ENCODE results near the gene BAIAP2.

Gene BAIAP2

DNA sequence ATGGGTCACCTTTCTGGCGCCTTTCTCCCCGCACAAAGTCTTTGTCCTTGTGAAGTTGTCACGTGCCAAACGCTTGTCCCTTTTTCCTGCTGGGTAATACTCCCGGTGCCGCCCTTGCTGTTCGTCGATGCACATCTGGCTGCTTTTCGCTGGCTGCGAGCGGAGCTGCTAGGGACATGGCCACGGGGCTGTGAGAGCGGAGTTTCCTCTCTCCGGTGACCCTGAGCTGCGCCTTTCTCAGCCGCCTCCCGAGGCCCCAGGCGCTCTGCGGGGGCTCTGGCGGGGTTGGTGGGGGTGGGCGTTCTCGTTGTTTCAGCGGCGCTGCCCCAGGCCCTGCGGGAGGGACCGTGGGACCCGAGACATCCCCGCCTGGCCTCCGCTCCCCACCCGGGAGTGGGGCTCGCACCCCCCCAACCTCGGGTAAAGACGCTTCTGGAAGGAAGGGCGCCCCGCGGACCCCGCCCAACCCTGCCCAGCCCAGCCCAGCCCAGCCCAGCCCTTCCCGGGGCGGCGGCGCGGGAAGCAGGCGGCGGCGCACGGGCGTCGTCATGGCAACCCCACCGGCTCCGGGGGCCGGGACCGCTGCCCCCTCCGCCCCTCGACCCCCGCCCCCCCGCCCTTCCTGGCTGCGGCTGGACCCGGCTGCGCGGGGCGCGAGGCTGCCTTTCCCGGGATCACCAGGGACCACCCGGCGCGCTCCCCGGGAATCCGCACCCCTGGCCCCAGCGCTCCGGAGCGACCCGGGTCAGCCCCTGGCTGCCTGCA lies 31.1 kb upstream of the BAIAP2 start:
- H3K27ac ChIP-seq: no peak overlapping the region
- TF ChIP-seq, protein P1, sequence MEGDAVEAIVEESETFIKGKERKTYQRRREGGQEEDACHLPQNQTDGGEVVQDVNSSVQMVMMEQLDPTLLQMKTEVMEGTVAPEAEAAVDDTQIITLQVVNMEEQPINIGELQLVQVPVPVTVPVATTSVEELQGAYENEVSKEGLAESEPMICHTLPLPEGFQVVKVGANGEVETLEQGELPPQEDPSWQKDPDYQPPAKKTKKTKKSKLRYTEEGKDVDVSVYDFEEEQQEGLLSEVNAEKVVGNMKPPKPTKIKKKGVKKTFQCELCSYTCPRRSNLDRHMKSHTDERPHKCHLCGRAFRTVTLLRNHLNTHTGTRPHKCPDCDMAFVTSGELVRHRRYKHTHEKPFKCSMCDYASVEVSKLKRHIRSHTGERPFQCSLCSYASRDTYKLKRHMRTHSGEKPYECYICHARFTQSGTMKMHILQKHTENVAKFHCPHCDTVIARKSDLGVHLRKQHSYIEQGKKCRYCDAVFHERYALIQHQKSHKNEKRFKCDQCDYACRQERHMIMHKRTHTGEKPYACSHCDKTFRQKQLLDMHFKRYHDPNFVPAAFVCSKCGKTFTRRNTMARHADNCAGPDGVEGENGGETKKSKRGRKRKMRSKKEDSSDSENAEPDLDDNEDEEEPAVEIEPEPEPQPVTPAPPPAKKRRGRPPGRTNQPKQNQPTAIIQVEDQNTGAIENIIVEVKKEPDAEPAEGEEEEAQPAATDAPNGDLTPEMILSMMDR (conservative IDR thresholded peaks at IDR 0.05): no peak
- TF ChIP-seq ZFX (IDR thresholded peaks at IDR 0.05): no peak

DNA sequence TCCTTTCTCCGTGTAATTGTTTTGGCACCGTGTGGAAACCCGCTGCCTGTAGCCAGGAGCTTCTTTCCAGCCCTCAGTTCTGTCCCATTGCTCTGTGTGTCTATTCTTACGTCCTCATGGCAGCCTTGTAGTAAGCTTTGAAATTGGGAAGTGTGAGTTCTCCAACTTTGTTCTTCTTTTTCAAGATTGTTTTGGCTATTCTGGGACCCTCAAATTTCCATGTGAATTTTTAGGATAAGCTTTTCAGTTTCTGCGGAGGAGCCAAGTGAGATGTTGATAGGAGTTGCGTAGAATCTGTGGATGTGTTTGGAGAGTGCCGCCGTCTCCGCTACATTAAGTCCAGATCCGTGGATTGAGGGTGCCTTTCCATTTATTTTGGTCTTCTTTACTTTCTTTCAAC lies 28.1 kb upstream of the BAIAP2 start:
- no peak overlapping the region for H3K27ac ChIP-seq
- no peak for TF ChIP-seq ZFX (IDR thresholded peaks at IDR 0.05)
- TF ChIP-seq, protein P1 (conservative IDR thresholded peaks at IDR 0.05): no peak

DNA sequence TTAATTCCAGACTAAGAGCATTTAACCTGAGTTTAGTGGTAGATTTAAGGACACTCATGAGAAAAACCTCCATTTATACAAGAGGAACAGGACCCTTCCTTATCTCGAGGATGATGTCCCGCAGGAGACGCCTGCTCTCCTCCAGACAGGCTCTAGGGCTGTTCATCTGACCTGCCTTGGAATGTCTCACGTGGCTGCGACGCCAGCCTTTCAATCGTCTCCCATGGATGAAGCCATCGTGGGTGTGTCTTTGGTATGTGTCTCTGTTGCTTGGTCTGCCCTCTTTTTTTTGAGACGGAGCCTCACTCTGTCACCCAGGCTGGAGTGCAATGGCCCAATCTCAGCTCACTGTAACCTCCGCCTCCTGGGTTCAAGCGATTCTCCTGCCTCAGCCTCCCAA lies 26.8 kb upstream of the BAIAP2 start:
- no peak for TF ChIP-seq ZFX (IDR thresholded peaks at IDR 0.05)
- TF ChIP-seq, protein P1 (conservative IDR thresholded peaks at IDR 0.05): no peak
- H3K27ac ChIP-seq: no peak overlapping the region

- TF ChIP-seq ZFX (IDR thresholded peaks at IDR 0.05): no peak
- TF ChIP-seq, protein P1 (conservative IDR thresholded peaks at IDR 0.05): no peak
- no peak overlapping the region for H3K27ac ChIP-seq
These were observed 25.8 kb upstream of the BAIAP2 start for GRCh38 chr17:81009136-81009535.

- no peak for TF ChIP-seq ZFX (IDR thresholded peaks at IDR 0.05)
- TF ChIP-seq, protein P1 (conservative IDR thresholded peaks at IDR 0.05): no peak
- no peak overlapping the region for H3K27ac ChIP-seq
These were observed 24.0 kb upstream of the BAIAP2 start for GRCh38 chr17:81010935-81011334.

- no peak overlapping the region for H3K27ac ChIP-seq
- TF ChIP-seq, protein P1 (conservative IDR thresholded peaks at IDR 0.05): no peak
- no peak for TF ChIP-seq ZFX (IDR thresholded peaks at IDR 0.05)
These were observed 23.0 kb upstream of the BAIAP2 start for GRCh38 chr17:81011951-81012350.

DNA sequence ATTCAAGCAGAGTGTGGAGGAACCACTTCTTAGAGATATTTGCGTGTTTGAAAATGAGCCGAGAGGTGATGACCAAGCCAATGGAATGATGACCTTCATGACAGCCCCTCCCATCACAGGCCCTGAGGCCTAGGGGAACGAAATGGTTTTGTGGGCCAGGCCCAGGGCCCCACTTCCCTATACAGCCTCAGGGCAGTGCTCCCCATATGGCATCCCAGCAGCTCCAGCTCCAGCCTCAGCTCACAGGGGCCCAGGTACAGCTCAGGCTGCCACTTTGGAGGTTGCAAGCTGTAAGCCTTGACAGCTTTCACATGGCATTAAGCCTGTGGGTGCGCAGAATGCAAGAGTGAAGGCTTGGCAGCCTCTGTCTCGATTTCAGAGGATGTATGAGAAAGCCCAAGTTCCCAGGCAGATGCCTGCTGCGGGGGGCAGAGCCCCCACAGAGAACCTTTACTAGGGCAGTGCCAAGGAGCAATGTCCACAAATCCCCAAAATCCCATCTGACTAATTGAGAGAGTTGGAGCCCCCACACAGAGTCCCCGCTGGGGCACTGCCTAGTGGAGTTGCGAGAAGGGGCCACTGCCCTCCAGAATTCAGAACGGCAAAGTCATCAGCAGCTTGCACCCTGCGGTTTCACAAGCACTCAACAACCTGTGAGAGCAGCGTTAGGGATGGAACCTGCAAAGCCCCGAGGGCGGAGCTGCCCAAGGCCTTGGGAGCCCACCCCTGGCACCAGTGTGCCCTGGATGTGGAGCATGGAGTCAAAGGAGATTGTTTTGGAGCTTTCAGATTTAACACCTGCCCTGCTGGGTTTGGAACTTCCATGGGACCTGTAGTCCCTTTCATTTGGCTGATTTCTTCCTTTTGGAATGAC lies 22.1 kb upstream of the BAIAP2 start:
- TF ChIP-seq ZFX (IDR thresholded peaks at IDR 0.05): no peak
- TF ChIP-seq, protein P1 (conservative IDR thresholded peaks at IDR 0.05): no peak
- no peak overlapping the region for H3K27ac ChIP-seq

Data from C4-2B (cell line).